ENCODE results near the gene CGAS. TPM values are rescaled to one million over a fixed set of nuclear protein-coding genes. Genes with fewer than 3 reads are reported as not detected.

Gene CGAS
- total and polyA plus RNA-seq, 2 donors from 2014 or later, result 1.1 to 5.9 TPM

GRCh38 chr6:73413102-73413501 lies 39.0 kb downstream of the CGAS start:
- no peak overlapping the region for H3K27ac ChIP-seq (ENCODE audit: low read depth in 2 of 2, low read length in 2 of 2)

DNA sequence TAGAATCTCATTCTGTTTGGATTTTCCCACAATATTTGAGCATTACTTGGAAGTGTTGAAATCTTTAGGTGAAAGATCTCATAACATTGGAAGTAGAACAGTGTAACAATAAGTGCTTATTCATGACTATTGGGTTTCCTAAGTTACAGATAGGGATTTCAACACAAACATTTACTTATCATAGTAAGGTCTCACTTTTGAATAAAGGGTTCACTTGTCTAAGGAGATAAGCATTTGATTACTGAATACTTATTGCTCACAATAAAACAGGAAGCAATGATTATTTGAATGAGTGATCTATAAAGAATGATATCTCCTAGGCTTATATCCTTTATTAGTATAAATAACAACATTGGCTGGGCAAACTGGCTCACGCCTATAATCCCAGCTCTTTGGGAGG lies 42.7 kb downstream of the CGAS start:
- TF ChIP-seq, protein P1, sequence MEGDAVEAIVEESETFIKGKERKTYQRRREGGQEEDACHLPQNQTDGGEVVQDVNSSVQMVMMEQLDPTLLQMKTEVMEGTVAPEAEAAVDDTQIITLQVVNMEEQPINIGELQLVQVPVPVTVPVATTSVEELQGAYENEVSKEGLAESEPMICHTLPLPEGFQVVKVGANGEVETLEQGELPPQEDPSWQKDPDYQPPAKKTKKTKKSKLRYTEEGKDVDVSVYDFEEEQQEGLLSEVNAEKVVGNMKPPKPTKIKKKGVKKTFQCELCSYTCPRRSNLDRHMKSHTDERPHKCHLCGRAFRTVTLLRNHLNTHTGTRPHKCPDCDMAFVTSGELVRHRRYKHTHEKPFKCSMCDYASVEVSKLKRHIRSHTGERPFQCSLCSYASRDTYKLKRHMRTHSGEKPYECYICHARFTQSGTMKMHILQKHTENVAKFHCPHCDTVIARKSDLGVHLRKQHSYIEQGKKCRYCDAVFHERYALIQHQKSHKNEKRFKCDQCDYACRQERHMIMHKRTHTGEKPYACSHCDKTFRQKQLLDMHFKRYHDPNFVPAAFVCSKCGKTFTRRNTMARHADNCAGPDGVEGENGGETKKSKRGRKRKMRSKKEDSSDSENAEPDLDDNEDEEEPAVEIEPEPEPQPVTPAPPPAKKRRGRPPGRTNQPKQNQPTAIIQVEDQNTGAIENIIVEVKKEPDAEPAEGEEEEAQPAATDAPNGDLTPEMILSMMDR (IDR thresholded peaks at IDR 0.05; ENCODE audit: borderline replicate concordance, extremely low read depth, insufficient read depth), result no peak
- DNase-seq (no peak), FAIRE-seq (no peak)
- no peak overlapping the region for H3K4me3 ChIP-seq (ENCODE audit: low read length in 3 of 3)
- no peaks in the 10 kb centered on the region for H3K27me3 ChIP-seq (ENCODE audit: control insufficient read depth, insufficient read depth, low read length)
- no peak overlapping the region for H3K27ac ChIP-seq (ENCODE audit: low read depth in 2 of 2, low read length in 2 of 2)
- no peaks in the 10 kb centered on the region for H3K36me3 ChIP-seq (ENCODE audit: control insufficient read depth in 2 of 3, insufficient read depth in 3 of 3, low read length in 3 of 3)
- no peak overlapping the region for H3K9ac ChIP-seq (ENCODE audit: low read length in 3 of 3)
- intact Hi-C loops (cut with DNase I), result no loop called here
- no peaks in the 10 kb centered on the region for H3K9me3 ChIP-seq (ENCODE audit: control insufficient read depth in 2 of 3, insufficient read depth in 1 of 3, low read length in 3 of 3)
- no peaks in the 10 kb centered on the region for H3K4me1 ChIP-seq (ENCODE audit: control insufficient read depth in 2 of 3, insufficient read depth in 2 of 3, low read depth in 1 of 3, low read length in 3 of 3)

More at GRCh38 chr6:73413102-73413501, 39.0 kb downstream of the CGAS start:
- FAIRE-seq, result no peak
- H3K9me3 ChIP-seq (ENCODE audit: control insufficient read depth in 2 of 3, insufficient read depth in 1 of 3, low read length in 3 of 3), result no peaks in the 10 kb centered on the region
- H3K27me3 ChIP-seq (ENCODE audit: control insufficient read depth, insufficient read depth, low read length), result no peaks in the 10 kb centered on the region
- no peak for DNase-seq
- intact Hi-C loops (cut with DNase I), result no loop called here
- H3K9ac ChIP-seq (ENCODE audit: low read length in 3 of 3), result no peak overlapping the region
- no peaks in the 10 kb centered on the region for H3K4me1 ChIP-seq (ENCODE audit: control insufficient read depth in 2 of 3, insufficient read depth in 2 of 3, low read depth in 1 of 3, low read length in 3 of 3)
- TF ChIP-seq, protein P1 (IDR thresholded peaks at IDR 0.05; ENCODE audit: borderline replicate concordance, extremely low read depth, insufficient read depth), result no peak
- no peak overlapping the region for H3K4me3 ChIP-seq (ENCODE audit: low read length in 3 of 3)
- H3K36me3 ChIP-seq (ENCODE audit: control insufficient read depth in 2 of 3, insufficient read depth in 3 of 3, low read length in 3 of 3), result no peaks in the 10 kb centered on the region

- Histone ChIP-seq H3K27ac (ENCODE audit: low read depth in 2 of 2, low read length in 2 of 2) (no peak overlapping the region), H3K4me3 (ENCODE audit: low read length in 3 of 3) (no peak overlapping the region), H3K27me3 (ENCODE audit: control insufficient read depth, insufficient read depth, low read length) (no peaks in the 10 kb centered on the region), H3K4me1 (ENCODE audit: control insufficient read depth in 2 of 3, insufficient read depth in 2 of 3, low read depth in 1 of 3, low read length in 3 of 3) (no peaks in the 10 kb centered on the region), H3K9ac (ENCODE audit: low read length in 3 of 3) (no peak overlapping the region), H3K36me3 (ENCODE audit: control insufficient read depth in 2 of 3, insufficient read depth in 3 of 3, low read length in 3 of 3) (no peaks in the 10 kb centered on the region), H3K9me3 (ENCODE audit: control insufficient read depth in 2 of 3, insufficient read depth in 1 of 3, low read length in 3 of 3) (no peaks in the 10 kb centered on the region)
- no peak for DNase-seq
- no peak for FAIRE-seq
- TF ChIP-seq, protein P1 (IDR thresholded peaks at IDR 0.05; ENCODE audit: borderline replicate concordance, extremely low read depth, insufficient read depth), result no peak
- intact Hi-C loops (cut with DNase I), result no loop called here
Measured at GRCh38 chr6:73400656-73401055, 51.4 kb downstream of the CGAS start.

DNA sequence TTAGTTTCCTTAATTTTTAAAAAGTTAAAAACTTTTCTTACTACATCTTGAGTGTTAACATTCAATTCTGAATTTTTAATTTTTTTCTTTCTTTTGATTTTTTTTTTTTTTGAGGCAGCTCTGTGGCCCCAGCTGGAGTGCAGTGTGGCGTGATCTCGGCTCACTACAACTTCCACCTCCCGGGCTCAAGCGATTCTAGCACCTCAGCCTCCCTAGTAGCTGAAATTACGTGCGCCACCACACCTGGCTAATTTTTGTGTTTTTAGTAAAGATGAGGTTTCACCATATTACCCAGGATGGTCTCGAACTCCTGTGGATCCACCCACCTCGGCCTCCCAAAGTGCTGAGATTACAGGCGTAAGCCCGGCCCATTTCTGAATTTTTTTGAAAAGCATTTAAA lies 56.2 kb downstream of the CGAS start:
- DNase-seq (no peak), FAIRE-seq (no peak)
- H3K9me3 ChIP-seq (ENCODE audit: control insufficient read depth in 2 of 3, insufficient read depth in 1 of 3, low read length in 3 of 3), result no peaks in the 10 kb centered on the region
- H3K36me3 ChIP-seq (ENCODE audit: control insufficient read depth in 2 of 3, insufficient read depth in 3 of 3, low read length in 3 of 3), result no peaks in the 10 kb centered on the region
- H3K27ac ChIP-seq (ENCODE audit: low read depth in 2 of 2, low read length in 2 of 2), result no peak overlapping the region
- intact Hi-C loops (cut with DNase I), result no loop called here
- no peaks in the 10 kb centered on the region for H3K27me3 ChIP-seq (ENCODE audit: control insufficient read depth, insufficient read depth, low read length)
- H3K4me3 ChIP-seq (ENCODE audit: low read length in 3 of 3), result no peak overlapping the region
- no peaks in the 10 kb centered on the region for H3K4me1 ChIP-seq (ENCODE audit: control insufficient read depth in 2 of 3, insufficient read depth in 2 of 3, low read depth in 1 of 3, low read length in 3 of 3)
- H3K9ac ChIP-seq (ENCODE audit: low read length in 3 of 3), result no peak overlapping the region
- TF ChIP-seq, protein P1 (IDR thresholded peaks at IDR 0.05; ENCODE audit: borderline replicate concordance, extremely low read depth, insufficient read depth), result no peak

All from kidney (tissue), 14 donors.